SKM-1 treated with dmso at 0.1 percent for 144 hours (cell line): ENCODE data around the gene MEG3.

ENCODE experiments used
- DNase-seq: peaks from one replicate; lab custom pipeline; 2025; ENCODE audit not compliant: unreplicated experiment; lab: John Stamatoyannopoulos, UW

The MEG3 gene

GRCh38 chr14:100828031-100828769 is 2.3 kb downstream of the MEG3 start:
- DNase-seq = no peak

- no peak for DNase-seq
These were observed 4.8 kb downstream of the MEG3 start for GRCh38 chr14:100830681-100831080.

- DNase-seq = no peak
These were observed 6.5 kb downstream of the MEG3 start for GRCh38 chr14:100832311-100832960.

GRCh38 chr14:100834082-100834793 is 8.3 kb downstream of the MEG3 start:
- DNase-seq = no peak

GRCh38 chr14:100834794-100835547 is 9.1 kb downstream of the MEG3 start:
- no peak for DNase-seq

- DNase-seq = no peak
These were observed 9.8 kb downstream of the MEG3 start for GRCh38 chr14:100835548-100836310.

GRCh38 chr14:100836311-100836805 is 10.4 kb downstream of the MEG3 start:
- DNase-seq = no peak

- no peak for DNase-seq
These were observed 11.3 kb downstream of the MEG3 start for GRCh38 chr14:100836941-100837804.

GRCh38 chr14:100837805-100838350 is 12.0 kb downstream of the MEG3 start:
- no peak for DNase-seq

- DNase-seq = no peak
These were observed 12.8 kb downstream of the MEG3 start for GRCh38 chr14:100838493-100839314.

GRCh38 chr14:100839315-100839585 is 13.3 kb downstream of the MEG3 start:
- DNase-seq = no peak

- no peak for DNase-seq
These were observed 13.8 kb downstream of the MEG3 start for GRCh38 chr14:100839681-100840111.

GRCh38 chr14:100840286-100841065 is 14.6 kb downstream of the MEG3 start:
- no peak for DNase-seq

- no peak for DNase-seq
These were observed 15.3 kb downstream of the MEG3 start for GRCh38 chr14:100841066-100841760.

GRCh38 chr14:100841761-100842403 is 16.0 kb downstream of the MEG3 start:
- no peak for DNase-seq

GRCh38 chr14:100842799-100843198 is 16.9 kb downstream of the MEG3 start:
- DNase-seq = no peak

- DNase-seq = no peak
These were observed 18.1 kb downstream of the MEG3 start for GRCh38 chr14:100844082-100844408.
